HG03045 (cell line): ENCODE results near the gene ZNF516.

Experiments
- ATAC-seq: cut with Tn5 transposase; IDR thresholded peaks from one replicate; pipeline ENCODE4 v1.9.1; 2021; ENCODE audit warnings: mild to moderate bottlenecking, moderate library complexity; ENCODE audit not compliant: unreplicated experiment

The ZNF516 gene

DNA sequence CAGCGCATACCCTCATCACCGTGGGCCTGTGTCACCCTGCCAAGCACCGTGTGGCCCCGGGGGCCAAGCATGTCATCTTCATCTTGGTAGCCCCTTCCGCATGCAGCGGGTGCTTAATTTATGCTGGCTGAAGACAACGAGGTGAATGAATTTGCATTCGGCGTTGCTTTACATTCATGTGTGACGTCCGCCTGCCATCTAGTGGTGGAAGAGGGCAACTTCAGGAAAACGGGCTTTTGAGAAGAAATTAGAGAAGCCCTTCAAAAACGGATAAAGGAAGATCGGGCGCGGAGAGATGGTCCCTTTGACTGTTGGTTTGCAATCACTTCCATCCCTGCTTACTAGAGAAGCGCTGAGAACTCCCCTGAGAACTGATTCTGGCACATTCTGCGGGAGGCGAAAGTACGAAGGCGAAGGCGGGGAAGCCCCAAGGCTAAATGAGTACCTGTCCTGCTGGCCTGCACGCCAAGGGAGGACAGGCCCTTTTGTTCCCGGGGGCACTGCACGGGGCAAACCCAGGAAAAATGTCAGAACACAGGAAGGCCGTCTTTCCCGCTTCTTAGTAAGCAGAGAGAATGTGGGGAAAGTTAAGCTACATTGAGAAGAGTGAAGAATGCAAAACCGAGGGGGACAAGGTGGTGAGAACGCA is 145.9 kb downstream of the ZNF516 start:
- ATAC-seq = no peak

- ATAC-seq = no peak
Observed at GRCh38 chr18:76348267-76349066, 146.6 kb downstream of the ZNF516 start.

DNA sequence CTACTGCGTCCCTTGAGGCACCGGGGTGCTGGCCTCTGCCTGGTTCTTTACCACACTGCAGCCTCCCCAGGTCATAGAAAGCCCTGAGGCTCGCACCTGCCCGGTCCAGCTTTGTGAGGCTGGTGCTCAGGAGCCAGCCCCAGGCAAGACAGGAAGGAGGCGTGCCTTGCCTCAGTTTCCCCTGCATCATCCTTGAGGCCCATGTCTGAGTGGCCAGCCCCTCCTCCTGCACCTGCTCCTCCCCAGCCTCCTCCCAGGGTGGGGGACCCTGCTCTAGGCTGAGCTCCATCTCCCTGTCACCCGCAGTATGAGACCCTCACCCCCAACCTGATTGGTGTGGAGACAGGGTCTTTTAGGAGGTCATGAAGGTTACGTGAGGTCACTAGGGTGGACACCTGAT is 147.7 kb downstream of the ZNF516 start:
- no peak for ATAC-seq

- ATAC-seq = no peak
Observed at GRCh38 chr18:76346490-76347130, 148.4 kb downstream of the ZNF516 start.

GRCh38 chr18:76345901-76346300 is 149.1 kb downstream of the ZNF516 start:
- ATAC-seq = no peak

DNA sequence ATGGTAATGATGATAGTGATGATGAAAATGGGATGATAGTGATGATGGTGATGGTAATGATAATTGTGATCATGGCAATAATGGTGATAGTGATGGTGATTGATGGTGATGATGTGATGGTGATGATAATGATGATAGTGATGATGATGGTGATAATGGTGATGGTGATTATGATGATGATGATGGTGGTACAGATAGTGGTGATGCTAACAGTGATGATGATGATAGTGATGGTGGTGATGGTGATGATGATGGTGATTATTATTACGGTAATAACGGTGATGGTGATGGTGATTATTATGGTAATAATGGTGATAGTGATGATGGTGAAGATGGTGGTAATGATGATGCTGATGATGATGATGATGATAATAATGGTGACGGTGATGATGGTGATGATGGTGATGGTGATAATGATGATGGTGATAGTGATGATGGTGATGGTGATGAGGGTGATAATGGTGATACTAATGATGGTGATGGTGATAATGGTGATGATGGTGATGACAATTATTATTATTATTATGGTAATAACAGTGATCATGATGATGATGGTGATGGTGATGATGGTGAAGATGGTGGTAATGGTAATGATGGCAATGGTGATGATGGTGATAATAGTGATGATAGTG is 151.0 kb downstream of the ZNF516 start:
- ATAC-seq = no peak

DNA sequence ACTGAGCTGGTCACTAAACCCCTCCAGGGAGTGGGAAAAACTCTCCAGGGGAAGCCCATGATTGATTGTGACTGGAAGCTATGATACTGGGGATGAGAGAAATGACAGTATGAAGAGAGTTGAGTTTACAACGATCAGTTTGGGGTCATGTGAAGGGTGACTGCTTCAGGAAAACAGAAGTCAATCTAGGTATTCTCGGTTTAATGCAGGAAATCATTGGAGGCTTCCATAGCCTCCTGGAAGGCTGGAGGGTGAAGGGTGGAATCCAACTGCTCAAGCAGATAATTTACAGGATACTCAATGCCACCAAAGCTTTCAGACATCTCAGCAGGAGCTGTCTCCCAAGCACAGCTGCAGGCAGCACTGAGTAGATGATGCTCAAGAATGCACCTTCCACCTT is 154.6 kb downstream of the ZNF516 start:
- ATAC-seq = no peak

DNA sequence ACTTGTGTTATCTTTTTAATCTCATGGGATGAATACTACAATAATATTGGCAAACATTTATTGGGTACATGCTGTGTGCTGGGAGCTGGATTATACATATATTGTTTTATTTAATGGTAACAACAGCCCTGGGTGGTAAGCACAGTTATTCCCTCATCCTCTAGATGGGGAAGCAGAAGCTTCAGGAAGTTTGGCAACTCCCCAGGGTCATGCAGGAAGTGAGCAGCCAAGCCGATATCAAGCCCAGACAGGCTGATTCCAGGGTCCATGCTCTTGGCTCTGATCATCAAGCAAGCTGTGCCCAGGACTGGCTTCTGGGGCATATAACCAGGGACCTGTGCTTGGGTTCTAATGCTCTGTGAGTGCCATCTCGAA is 155.8 kb downstream of the ZNF516 start:
- ATAC-seq = no peak

GRCh38 chr18:76338619-76339245 is 156.3 kb downstream of the ZNF516 start:
- no peak for ATAC-seq

DNA sequence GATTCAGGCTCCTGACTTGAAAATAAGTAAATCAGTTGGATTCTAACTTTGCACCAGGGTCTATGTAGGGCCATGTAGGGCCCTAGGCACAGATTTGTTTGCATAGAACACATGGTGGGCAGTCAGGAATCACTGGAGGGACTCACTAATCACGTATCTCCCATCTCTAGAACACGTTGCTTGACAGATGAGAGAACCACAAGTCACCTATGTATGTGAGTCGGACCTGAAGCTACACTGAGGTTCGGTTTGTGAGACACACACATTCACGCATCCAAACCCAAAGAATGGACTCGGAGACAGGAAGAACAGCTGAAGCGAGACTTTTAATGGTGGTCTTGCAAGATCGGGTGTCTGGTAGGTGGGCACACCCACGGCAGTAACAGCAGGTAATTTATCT is 157.0 kb downstream of the ZNF516 start:
- no peak for ATAC-seq

DNA sequence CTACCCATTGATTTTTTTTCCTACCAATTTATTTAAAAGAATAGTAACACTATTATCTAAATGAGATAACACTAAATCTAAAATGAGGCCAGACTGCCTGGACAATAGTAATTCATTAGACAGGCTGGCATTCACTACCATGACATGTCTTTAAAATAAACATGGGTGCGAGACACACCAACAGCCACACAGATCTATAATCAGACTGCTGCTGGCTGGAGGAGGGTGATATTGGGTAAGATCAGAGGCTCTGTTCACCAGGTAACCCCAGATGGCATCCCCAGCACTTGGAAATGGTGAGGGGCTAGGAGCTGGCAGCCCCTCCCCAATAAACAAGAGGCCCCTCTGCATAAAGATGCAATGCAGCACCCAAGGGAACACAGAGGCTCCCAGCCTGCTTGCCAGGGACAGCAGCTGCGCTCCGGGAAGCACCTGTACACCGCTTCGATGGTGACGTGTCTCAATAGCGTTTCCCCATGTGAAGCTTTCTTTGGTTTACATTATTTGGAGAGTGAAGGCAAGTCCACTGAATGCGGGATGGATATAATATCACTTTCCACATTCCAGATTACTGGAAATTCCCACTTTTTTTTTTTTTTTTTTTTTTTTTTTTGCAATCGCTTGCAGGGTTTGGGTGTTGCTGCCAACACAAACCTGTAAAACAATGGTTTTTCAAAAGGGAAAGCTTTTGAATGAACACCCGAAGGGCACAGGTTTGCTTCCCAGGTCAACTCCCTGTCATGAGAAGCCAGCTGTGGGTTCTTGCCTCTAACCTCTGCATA is 159.0 kb downstream of the ZNF516 start:
- no peak for ATAC-seq

- ATAC-seq = no peak
Observed at GRCh38 chr18:76328140-76328539, 166.9 kb downstream of the ZNF516 start.

GRCh38 chr18:76323891-76324290 is 171.2 kb downstream of the ZNF516 start:
- no peak for ATAC-seq

- ATAC-seq = no peak
Observed at GRCh38 chr18:76322686-76323085, 172.4 kb downstream of the ZNF516 start.

- no peak for ATAC-seq
Observed at GRCh38 chr18:76319366-76319765, 175.7 kb downstream of the ZNF516 start.

DNA sequence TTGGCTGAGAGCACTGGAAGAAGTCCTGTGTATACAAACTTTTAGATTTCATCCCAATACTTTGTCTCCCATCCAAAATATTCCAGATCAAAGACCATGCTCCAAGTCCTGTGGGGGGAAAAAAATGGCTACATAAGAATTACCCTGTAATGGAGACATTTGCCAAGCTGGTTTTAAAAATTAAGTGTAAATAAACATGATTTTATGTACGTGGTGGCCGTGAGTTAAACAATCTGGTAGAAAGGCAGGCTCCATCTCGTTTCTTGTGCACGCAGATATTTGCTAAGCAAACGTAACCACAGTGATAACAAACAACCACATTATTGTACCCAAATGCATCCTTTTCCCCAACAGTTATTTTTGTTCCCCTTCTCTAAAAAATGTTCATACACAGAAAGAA is 176.4 kb downstream of the ZNF516 start:
- ATAC-seq = no peak

DNA sequence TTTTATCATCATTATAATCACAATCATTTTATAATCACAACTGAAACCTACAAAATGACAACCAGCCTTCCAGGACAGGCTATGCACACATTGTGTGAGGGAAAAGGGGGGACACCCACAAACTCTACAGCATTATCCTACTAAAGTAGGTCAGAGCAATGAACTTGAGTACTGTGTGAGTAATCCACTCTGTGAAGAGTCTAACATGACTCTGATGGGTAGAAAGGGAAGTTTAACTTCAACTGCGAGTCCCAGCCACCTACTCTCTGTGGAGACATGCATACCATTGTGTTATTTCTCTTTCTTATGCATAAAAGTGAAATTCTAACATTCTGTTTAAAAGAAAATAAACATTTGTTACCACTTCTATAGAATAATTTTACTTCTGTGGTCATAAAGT is 177.9 kb downstream of the ZNF516 start:
- no peak for ATAC-seq

DNA sequence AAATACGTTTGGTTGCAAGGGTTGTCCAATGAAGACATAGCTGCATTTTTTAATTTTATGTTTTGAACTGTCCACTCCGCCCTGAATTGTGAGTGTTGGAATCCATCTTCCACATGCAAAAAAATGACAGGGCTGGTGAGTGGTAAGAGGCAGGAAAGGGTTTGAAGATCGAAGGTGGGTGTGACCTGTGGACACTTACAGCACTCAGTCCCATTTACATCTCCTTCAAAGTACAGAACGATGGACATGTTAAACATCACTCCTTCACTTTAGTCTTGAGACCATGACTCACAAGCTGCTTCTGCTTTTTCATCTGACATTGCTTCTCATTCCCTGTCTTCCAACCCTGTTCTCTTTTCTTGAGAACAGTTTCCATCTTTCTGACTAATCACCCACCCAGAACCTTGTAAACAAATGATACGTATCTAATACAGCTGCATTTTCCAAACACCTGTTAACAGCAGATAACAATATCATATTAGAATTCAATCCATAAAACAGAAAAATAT is 179.3 kb downstream of the ZNF516 start:
- ATAC-seq = no peak

GRCh38 chr18:76314496-76314895 is 180.5 kb downstream of the ZNF516 start:
- no peak for ATAC-seq

DNA sequence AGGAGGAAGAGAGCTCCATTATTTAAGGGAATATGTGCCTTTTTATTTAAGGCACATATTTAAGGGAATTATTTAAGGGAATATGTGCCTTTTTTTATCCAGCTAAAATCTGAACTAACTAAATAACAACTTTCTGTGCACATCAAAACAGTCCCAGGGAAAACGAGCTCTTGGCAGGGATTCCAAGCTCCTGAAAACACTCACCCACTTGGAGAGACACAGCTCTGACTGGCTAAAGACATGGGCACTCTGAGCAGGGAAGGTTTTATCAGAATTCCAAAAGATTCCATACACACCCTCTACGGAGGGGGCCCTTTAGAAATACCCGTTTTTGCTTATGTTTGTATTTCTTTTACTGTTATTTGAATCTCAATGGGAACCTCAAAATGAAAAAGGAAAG is 181.0 kb downstream of the ZNF516 start:
- ATAC-seq = no peak
